GM12878 (cell line): Measurements from ENCODE around the gene DAO. TPM values are rescaled to one million over a fixed set of nuclear protein-coding genes. Genes with fewer than 3 reads are reported as not detected.

Experiments
- BACH1 ChIP-seq: fragments of 450-650 bp; IDR thresholded peaks from 2 replicates; pipeline ENCODE4 v1.6.1; 2017; ENCODE audit warnings: mild to moderate bottlenecking, borderline replicate concordance
- BCL11A ChIP-seq: IDR thresholded peaks from 2 replicates; pipeline ENCODE4 v1.6.1; 2011; ENCODE audit warnings: low read depth, low read length
- CHD4 ChIP-seq: fragments of 200-600 bp; sonication (generic); IDR thresholded peaks from 2 replicates; pipeline ENCODE4 v1.6.1; 2016; ENCODE audit warnings: mild to moderate bottlenecking
- CREB1 ChIP-seq: IDR thresholded peaks from 2 replicates; pipeline ENCODE4 v1.6.1; 2012; ENCODE audit warnings: low read depth, mild to moderate bottlenecking, inconsistent platforms
- CREM ChIP-seq: IDR thresholded peaks from 2 replicates; pipeline ENCODE4 v1.6.1; 2014; ENCODE audit warnings: antibody characterized with exemption, low read depth
- CTCF ChIP-seq, 3 experiments: IDR thresholded peaks in 2 of 3; conservative IDR thresholded peaks in 1 of 3; 2 replicates each; pipeline ENCODE4 v1.5.1; 2011; ENCODE audit warnings: low read depth in 3 of 3, low read length in 3 of 3, mild to moderate bottlenecking in 3 of 3, control low read depth in 2 of 3, moderate library complexity in 2 of 3, inconsistent platforms in 1 of 3, mixed read lengths in 1 of 3; ENCODE audit not compliant: control insufficient read depth in 2 of 3, insufficient read depth in 1 of 3; ENCODE audit errors: extremely low read depth in 1 of 3
- KLF5 ChIP-seq: fragments of 450-650 bp; IDR thresholded peaks from 2 replicates; pipeline ENCODE4 v1.6.1; 2014; ENCODE audit warnings: mild to moderate bottlenecking; ENCODE audit not compliant: partially characterized antibody
- NR2C2 ChIP-seq: IDR thresholded peaks from 2 replicates; pipeline ENCODE4 v1.6.1; 2011; ENCODE audit warnings: borderline replicate concordance, low read depth; ENCODE audit not compliant: control insufficient read depth, insufficient read length
- NRF1 ChIP-seq: conservative IDR thresholded peaks from 2 replicates; pipeline ENCODE4 v1.6.1; 2011; ENCODE audit warnings: mild to moderate bottlenecking, low read depth, low read length, improper control_type of control experiment
- RAD21 ChIP-seq: IDR thresholded peaks from 2 replicates; pipeline ENCODE4 v1.6.1; 2011; ENCODE audit warnings: mild to moderate bottlenecking, low read depth, low read length, moderate library complexity; ENCODE audit not compliant: insufficient read depth
- RELA ChIP-seq: fragments of 450-650 bp; IDR thresholded peaks from 2 replicates; pipeline ENCODE4 v1.8.0; 2014; ENCODE audit warnings: borderline replicate concordance; ENCODE audit not compliant: partially characterized antibody
- SIN3A ChIP-seq: IDR thresholded peaks from 2 replicates; pipeline ENCODE4 v1.6.1; 2012; ENCODE audit warnings: low read depth, low read length, improper control_type of control experiment
- SKIL ChIP-seq: fragments of 450-650 bp; IDR thresholded peaks from 2 replicates; pipeline ENCODE4 v1.6.1; 2017; ENCODE audit warnings: mild to moderate bottlenecking, low read depth, inconsistent platforms; ENCODE audit not compliant: poor library complexity, severe bottlenecking
- STAT1 ChIP-seq: fragments of 450-650 bp; conservative IDR thresholded peaks from 2 replicates; pipeline ENCODE4 v1.6.1; 2014; ENCODE audit warnings: antibody characterized with exemption, mild to moderate bottlenecking
- YY1 ChIP-seq: IDR thresholded peaks from 2 replicates; pipeline ENCODE4 v1.6.1; 2011; ENCODE audit warnings: low read depth, mild to moderate bottlenecking, low read length
- ZNF217 ChIP-seq: fragments of 450-650 bp; IDR thresholded peaks from 2 replicates; pipeline ENCODE4 v1.6.1; 2017; ENCODE audit warnings: antibody characterized with exemption, mild to moderate bottlenecking
- polyA plus RNA-seq, 11 experiments: library from polyadenylated mRNA; depleted of rRNA in 4 of 11; unstranded in 6 of 11; stranded (reverse) in 5 of 11; fragments of >200 nt; fragmentation: Nextera tagmentation in 4 of 11; fragmentation: Illumina TruSeq in 1 of 11; extraction: Ambion mirVana in 4 of 11; extraction: Trizol in 1 of 11; gene quantifications; 1 replicate in 1 of 11; 2 replicates in 10 of 11; pipeline versions ENCODE4 v1.2.1 to v1.2.3, GENCODE V29; 2011 to 2016; ENCODE audit warnings: inconsistent platforms in 2 of 11, missing spikeins in 2 of 11, low read depth in 1 of 11
- total RNA-seq, 4 experiments: library from RNA; depleted of rRNA in 3 of 4; stranded (reverse); fragments of >200 nt in 3 of 4; fragmentation: Illumina TruSeq in 1 of 4; extraction: Trizol in 1 of 4; gene quantifications; 2 replicates each; pipeline versions ENCODE4 v1.2.1 to v1.2.3, GENCODE V29; 2013 to 2021

The DAO gene
- total and polyA plus RNA-seq, 10 of the 15 experiments (the other 5 are each of a cell fraction or from before 2014, with no cell fraction given), result 0.15 TPM; not detected in 9

- peak in 2 of 3 experiments; percentile 27 to 56; a peak in 4 of 6 replicates for TF ChIP-seq CTCF (IDR thresholded peaks at IDR 0.05 in 2 of 3, conservative IDR thresholded peaks at IDR 0.05 in 1 of 3; ENCODE audit: control insufficient read depth in 2 of 3, extremely low read depth in 1 of 3, insufficient read depth in 1 of 3, low read depth in 3 of 3, low read length in 3 of 3)
- TF ChIP-seq SKIL, result peak; percentile 93
- 0 out of 2 replicates have a peak, but pooled peaks have one; percentile 18 for TF ChIP-seq ZNF217
- peak; percentile 72 for TF ChIP-seq CREM
- TF ChIP-seq NR2C2, result no peak
- TF ChIP-seq CHD4, result no peak
- peak; percentile 50; the same call in 1 of the 2 replicates for TF ChIP-seq YY1
- TF ChIP-seq STAT1, result 0 out of 2 replicates have a peak, but pooled peaks have one; percentile 50
- TF ChIP-seq CREB1, result peak; percentile 80
- peak; percentile 76 for TF ChIP-seq BCL11A
- no peak for TF ChIP-seq NRF1
- no peak for TF ChIP-seq SIN3A
- peak; percentile 67; the same call in 1 of the 2 replicates for TF ChIP-seq RAD21
- TF ChIP-seq BACH1, result peak; percentile 52; the same call in 1 of the 2 replicates
- no peak for TF ChIP-seq KLF5
- TF ChIP-seq RELA, result peak; percentile 82
These were observed 28.9 kb upstream of the DAO start (continued) for GRCh38 chr12:108850854-108851573.
